Mesothelial cell of epicardium (in vitro differentiated cells): ENCODE measurements around the gene SNX2. TPM values are rescaled to one million over a fixed set of nuclear protein-coding genes. Genes with fewer than 3 reads are reported as not detected.
"Not testable (repeated sequence)": the region's sequence is repeated elsewhere in the genome, so short reads cannot be mapped to it uniquely, and the experiment has no call there.

Source experiments
- DNase-seq, 2 experiments: peaks; one replicate each; pipeline ENCODE4 v3.0.0; 2021; ENCODE audit warnings: low spot score in 2 of 2; ENCODE audit not compliant: unreplicated experiment in 2 of 2
- H3K27ac Mint-ChIP-seq: 2 replicates; pipeline ENCODE4 v1.8.0; 2021; ENCODE audit warnings: mixed read lengths
- H3K27me3 Mint-ChIP-seq: 2 replicates; pipeline ENCODE4 v1.8.0; 2021; ENCODE audit warnings: low read depth, mixed read lengths
- H3K36me3 Mint-ChIP-seq: 2 replicates; pipeline ENCODE4 v1.8.0; 2021; ENCODE audit warnings: mixed read lengths
- H3K4me1 Mint-ChIP-seq: 2 replicates; pipeline ENCODE4 v1.8.0; 2021; ENCODE audit warnings: mixed read lengths
- H3K4me3 Mint-ChIP-seq: 2 replicates; pipeline ENCODE4 v1.8.0; 2021; ENCODE audit warnings: mild to moderate bottlenecking, moderate library complexity, mixed read lengths
- H3K9me3 Mint-ChIP-seq: 2 replicates; pipeline ENCODE4 v1.8.0; 2021; ENCODE audit warnings: mixed read lengths
- CTCF ChIP-seq: fragments of 200-600 bp; sonication (generic); IDR thresholded peaks from one replicate; pipeline ENCODE4 v1.5.0; 2021; ENCODE audit warnings: antibody characterized with exemption; ENCODE audit not compliant: unreplicated experiment
- total RNA-seq: library from RNA; stranded (reverse); gene quantifications from 3 replicates; pipeline ENCODE4 v1.2.1, GENCODE V29; 2021

SNX2 gene
- total RNA-seq, 1 donor from 2014 or later = 141 TPM

- H3K36me3 Mint-ChIP-seq = peaks cover 2% of the 10 kb centered on the region
- H3K4me3 Mint-ChIP-seq = no peak overlapping the region
- no peak for TF ChIP-seq CTCF
- no peaks in the 10 kb centered on the region for H3K27me3 Mint-ChIP-seq
- peak overlapping the region; percentile 19 for H3K27ac Mint-ChIP-seq
- H3K9me3 Mint-ChIP-seq = peaks cover 4% of the 10 kb centered on the region
- H3K4me1 Mint-ChIP-seq = peaks cover 15% of the 10 kb centered on the region
- DNase-seq = no peak
These were observed 14.6 kb upstream of the SNX2 start for GRCh38 chr5:122760236-122760635.

- Mint-ChIP-seq H3K9me3 (peaks cover 4% of the 10 kb centered on the region), H3K27me3 (no peaks in the 10 kb centered on the region), H3K27ac (no peak overlapping the region), H3K4me1 (peaks cover 15% of the 10 kb centered on the region), H3K36me3 (peaks cover 2% of the 10 kb centered on the region), H3K4me3 (no peak overlapping the region)
- no peak for TF ChIP-seq CTCF
- DNase-seq = no peak
These were observed 13.8 kb upstream of the SNX2 start for GRCh38 chr5:122761115-122761514.

GRCh38 chr5:122761896-122762295 lies 13.0 kb upstream of the SNX2 start:
- H3K27me3 Mint-ChIP-seq, H3K4me3 Mint-ChIP-seq, H3K27ac Mint-ChIP-seq, H3K9me3 Mint-ChIP-seq, DNase-seq, H3K36me3 Mint-ChIP-seq: not testable (repeated sequence)
- peaks cover 15% of the 10 kb centered on the region for H3K4me1 Mint-ChIP-seq

- no peaks in the 10 kb centered on the region for H3K4me1 Mint-ChIP-seq
- no peaks in the 10 kb centered on the region for H3K9me3 Mint-ChIP-seq
- no peak for TF ChIP-seq CTCF
- no peaks in the 10 kb centered on the region for H3K27me3 Mint-ChIP-seq
- no peaks in the 10 kb centered on the region for H3K36me3 Mint-ChIP-seq
- no peak overlapping the region for H3K27ac Mint-ChIP-seq
- DNase-seq = no peak
- no peak overlapping the region for H3K4me3 Mint-ChIP-seq
These were observed 8.8 kb upstream of the SNX2 start for GRCh38 chr5:122766130-122766529.

- Mint-ChIP-seq H3K27me3 (no peaks in the 10 kb centered on the region), H3K9me3 (no peaks in the 10 kb centered on the region)
- DNase-seq = no peak
These were observed 4.4 kb upstream of the SNX2 start for GRCh38 chr5:122770477-122770876.

GRCh38 chr5:122772446-122772845 lies 2.4 kb upstream of the SNX2 start:
- Mint-ChIP-seq H3K9me3 (no peaks in the 10 kb centered on the region), H3K4me1 (peaks cover 20% of the 10 kb centered on the region), H3K27me3 (no peaks in the 10 kb centered on the region), H3K36me3 (no peaks in the 10 kb centered on the region), H3K4me3 (no peak overlapping the region), H3K27ac (no peak overlapping the region)
- DNase-seq = no peak
- TF ChIP-seq CTCF = no peak

More at GRCh38 chr5:122770477-122770876, 4.4 kb upstream of the SNX2 start:
- no peaks in the 10 kb centered on the region for H3K36me3 Mint-ChIP-seq
- no peak for TF ChIP-seq CTCF
- no peak overlapping the region for H3K4me3 Mint-ChIP-seq
- no peak overlapping the region for H3K27ac Mint-ChIP-seq
- H3K4me1 Mint-ChIP-seq = peaks cover 15% of the 10 kb centered on the region
